ENCODE data around the gene HOXA5.

DNA sequence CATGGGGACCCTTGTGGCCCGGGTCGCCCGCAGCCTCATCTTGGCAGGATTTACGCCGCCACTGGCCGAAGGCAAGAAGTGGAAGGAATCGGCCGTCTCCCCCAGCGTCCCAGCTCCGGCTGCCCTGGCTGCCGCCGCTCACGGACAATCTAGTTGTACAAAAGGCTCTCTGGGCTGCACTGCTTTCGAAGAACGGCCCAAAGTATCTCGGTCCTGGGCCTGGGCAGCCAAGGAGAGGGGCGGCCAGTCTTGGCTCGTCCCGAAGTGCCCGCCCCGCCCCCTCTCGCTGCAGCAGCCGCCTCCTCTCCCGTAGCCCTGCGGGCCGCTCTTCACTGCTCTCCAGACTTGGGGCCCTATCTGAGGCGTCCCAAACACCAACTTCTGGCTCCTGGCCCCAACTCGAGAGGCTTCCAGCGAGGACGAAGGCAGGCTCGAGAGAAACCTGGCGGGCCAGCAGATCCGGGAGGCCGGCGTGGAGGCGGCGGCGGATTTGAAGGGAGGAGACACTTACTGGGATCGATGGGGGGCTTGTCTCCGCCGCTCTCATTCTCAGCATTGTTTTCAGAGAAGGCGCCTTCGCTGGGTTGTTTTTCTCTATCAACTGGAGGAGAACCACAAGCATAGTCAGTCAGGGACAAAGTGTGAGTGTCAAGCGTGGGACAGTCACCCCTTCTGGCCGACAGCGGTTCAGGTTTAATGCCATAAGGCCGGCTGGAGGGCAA lies 21.0 kb upstream of the HOXA5 start:
- TF ChIP-seq, protein P1, sequence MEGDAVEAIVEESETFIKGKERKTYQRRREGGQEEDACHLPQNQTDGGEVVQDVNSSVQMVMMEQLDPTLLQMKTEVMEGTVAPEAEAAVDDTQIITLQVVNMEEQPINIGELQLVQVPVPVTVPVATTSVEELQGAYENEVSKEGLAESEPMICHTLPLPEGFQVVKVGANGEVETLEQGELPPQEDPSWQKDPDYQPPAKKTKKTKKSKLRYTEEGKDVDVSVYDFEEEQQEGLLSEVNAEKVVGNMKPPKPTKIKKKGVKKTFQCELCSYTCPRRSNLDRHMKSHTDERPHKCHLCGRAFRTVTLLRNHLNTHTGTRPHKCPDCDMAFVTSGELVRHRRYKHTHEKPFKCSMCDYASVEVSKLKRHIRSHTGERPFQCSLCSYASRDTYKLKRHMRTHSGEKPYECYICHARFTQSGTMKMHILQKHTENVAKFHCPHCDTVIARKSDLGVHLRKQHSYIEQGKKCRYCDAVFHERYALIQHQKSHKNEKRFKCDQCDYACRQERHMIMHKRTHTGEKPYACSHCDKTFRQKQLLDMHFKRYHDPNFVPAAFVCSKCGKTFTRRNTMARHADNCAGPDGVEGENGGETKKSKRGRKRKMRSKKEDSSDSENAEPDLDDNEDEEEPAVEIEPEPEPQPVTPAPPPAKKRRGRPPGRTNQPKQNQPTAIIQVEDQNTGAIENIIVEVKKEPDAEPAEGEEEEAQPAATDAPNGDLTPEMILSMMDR (conservative IDR thresholded peaks at IDR 0.05; ENCODE audit: low read length), result no peak
- TF ChIP-seq EZH2phosphoT487 (IDR thresholded peaks at IDR 0.05; ENCODE audit: borderline replicate concordance, low read depth, low read length), result no peak

Measured in OCI-LY7 (cell line).